HG03175 (cell line): ENCODE data around the gene SPCS3.
A peak's percentile ranks its signal among the peaks of the same experiment; 100 is the strongest.
"Not testable (repeated sequence)": the region's sequence is repeated elsewhere in the genome, so short reads cannot be mapped to it uniquely, and the experiment has no call there.

Experiments used
- ATAC-seq: cut with Tn5 transposase; IDR thresholded peaks from one replicate; pipeline ENCODE4 v1.9.1; 2021; ENCODE audit warnings: mild to moderate bottlenecking, moderate library complexity; ENCODE audit not compliant: unreplicated experiment

Gene SPCS3

DNA sequence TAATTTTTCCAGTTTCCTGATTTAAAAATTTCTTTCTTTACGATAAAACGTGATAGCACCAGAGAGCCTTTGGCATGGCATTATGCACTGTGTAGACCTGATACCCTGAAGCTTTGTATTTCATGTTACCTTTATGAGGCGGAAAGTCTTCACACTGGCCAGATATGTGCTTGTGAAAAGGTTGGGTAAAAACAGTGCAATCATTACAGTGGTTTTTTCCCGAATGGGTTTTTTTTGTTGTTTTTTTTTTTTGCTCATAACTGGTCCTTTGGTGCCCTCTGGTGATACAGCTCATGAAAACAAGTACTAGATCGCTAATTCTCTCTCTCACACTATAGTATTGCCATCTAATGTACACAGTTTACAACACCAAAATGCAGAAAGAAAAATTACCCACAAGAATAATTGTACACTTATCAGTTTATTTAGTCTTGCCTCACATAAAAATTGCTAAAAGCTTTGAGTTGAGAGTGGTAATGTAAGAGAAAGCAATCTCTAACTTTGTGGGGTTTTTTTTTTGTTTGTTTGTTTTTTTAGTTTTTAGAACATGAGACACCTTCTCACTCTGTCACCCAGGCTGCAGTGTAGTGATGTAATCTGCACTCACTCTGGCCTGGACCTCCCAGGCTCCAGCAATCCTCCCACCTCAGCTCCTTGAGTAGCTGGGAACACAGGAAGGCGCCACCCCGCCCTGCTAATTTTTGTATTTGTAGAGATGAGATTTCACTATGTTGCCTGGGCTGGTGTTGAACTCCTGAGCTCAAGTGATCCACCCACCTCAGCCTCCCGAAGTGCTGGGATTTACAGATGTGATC, 21.3 kb downstream of the SPCS3 start:
- peak; percentile 62 for ATAC-seq

DNA sequence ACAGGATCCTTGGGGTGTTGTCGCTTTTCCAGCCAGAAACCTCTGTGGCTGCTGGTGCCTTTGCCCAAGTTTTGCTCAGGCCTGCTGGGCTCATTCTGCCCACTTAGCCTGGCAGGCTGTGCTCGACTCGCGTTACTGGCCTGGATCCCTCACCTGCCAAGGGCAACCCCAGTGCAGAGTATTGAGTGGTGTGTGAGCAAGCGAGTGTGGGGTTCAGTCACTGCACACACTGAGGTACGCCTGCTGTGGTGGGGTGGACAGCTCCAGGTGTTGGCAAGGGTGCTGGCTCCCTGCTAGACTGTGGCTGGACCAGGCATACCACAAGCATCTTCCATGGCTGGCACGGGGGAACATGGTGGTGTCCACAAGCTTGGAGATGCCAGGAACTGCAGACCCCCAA, 22.6 kb downstream of the SPCS3 start:
- no peak for ATAC-seq

DNA sequence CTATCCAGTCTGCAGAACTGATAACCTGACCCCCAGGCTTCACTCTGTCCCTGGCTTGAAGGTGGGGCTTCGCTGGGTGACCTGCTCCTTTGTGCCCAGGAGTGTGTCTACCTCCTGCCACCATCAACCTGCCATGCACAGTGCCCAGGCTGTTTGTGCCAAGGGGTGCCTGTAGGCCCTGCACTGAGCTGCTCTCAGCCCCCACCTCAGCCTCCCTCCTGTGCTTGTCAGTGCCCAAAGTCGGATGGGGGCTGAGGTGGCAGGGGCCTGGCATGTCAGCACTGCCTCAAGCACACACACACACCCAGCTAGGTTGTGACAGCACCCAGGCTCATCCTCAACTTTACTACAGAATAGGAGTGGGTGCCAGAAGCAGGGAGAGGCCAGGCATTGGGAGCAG, 23.5 kb downstream of the SPCS3 start:
- ATAC-seq: no peak

DNA sequence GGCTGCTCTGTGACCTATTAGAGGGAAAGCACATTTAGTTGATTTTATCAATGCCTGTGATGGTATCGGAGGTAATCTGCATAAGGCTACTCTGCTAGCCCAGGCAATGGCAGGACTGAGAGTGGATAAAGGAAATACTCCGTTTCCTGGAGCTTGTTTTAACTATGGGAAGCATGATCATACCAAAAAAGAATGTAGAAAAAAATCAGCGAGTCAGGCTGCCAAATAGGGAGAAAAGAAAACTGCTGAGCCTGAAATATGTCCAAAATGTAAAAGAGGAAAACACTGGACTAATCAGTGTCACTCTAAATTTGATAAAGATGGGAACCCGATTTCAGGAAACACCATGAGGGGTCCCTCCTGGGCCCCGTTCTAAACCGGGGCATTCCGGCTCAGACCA, 25.6 kb downstream of the SPCS3 start:
- not testable (repeated sequence) for ATAC-seq

DNA sequence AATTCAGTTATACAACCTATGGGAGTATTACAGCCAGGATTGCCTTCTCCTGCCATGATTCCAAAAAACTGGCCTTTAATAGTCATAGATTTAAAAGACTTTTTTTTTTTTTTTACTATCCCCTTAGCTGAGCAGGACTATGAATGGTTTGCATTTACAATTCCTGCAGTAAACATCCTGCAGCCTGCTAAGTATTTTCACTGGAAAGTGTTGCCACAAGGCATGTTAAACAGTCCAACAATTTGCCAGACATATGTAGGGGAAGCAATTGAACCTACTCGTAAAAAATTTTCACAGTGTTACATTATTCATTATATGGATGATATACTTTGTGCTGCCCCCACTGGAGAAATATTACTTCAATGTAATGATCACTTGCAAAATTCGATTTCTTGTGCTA, 27.1 kb downstream of the SPCS3 start:
- not testable (repeated sequence) for ATAC-seq

DNA sequence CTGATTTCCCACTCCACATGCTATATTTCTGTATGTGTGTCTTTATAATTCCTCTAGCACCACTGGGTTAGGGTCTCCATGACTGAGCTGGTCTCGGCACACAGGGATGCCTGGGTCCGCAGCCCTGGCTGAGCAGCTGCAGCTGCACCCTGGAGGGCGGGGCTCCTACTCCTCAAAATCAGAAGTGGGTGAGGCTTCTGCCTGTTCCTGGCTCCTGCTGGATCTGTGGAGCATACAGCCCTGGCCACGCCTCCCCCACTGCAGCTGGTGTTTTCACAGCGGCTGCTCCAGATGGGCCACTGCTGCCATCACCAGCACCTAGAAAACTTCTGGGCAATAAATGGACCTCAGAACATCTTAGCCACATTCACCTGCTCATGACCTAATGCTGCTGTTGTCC, 30.9 kb downstream of the SPCS3 start:
- ATAC-seq: no peak

DNA sequence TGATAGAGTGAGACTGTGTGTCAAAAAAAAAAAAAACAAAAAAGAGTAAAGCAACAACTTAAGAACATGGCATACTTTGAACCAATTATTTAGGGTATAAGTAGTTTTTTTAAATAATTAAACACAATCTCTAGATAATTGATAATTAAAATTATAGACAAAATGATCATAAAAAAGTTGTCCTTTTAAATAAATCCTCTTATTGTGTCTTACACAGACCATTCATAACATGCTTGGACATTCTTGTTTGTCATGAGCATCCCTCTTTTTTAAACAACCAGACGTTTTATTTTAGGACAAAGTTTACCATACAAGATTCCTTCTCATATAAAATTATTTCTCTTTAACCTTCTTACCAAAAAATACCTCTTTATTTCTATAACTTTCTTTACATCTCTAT, 35.1 kb downstream of the SPCS3 start:
- no peak for ATAC-seq

DNA sequence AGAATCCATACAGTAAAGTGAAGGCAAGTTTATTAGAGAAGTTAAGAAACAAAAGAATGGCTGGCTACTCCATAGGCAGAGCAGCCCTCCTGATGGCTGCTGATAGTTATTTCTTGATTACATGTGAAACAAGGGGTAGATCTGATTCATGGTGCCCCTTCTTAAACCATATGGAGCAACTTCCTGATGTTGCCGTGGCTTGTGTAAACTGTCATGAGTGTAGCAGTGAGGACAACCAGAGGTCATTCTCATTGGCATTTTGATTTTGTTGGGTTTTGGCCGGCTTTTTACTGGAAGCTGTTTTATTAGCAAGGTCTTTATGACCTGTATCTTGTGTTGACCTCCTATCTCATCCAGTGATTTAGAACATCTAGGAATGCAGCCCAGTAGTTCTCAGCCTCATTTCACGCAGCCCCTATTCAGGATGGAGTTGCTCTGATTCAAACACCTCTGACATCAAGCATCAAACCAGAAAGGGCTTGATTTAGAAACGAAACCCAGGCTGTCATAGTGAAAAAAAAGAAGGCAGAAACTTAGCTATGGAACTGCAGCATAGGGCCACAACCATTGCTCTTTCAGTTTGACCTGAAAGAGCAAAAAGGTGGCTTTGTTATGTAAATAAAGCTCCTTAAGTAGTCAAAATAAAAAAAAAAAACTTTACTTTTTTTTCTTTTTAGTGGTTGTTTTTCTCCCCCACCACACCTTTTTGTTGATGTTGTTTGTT, 37.8 kb downstream of the SPCS3 start:
- peak; percentile 96 for ATAC-seq

DNA sequence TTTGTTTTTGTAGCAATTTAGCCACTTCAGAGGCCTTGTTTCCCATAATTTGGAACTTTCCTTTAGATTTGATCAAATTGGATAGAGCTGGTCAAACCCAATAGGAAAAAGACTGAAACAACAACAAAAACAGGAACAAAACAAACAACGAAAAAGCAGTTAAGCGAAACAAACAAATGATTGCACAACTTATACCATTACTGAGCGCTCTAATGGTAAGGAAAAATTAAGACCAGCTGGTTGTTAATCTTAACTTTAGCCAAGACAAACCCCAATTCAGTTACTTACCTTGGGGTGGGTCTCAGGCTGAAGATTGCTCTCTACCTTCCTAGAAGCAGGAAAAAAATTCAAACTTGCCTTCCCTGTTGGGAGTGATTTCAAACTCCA, 38.3 kb downstream of the SPCS3 start:
- no peak for ATAC-seq

DNA sequence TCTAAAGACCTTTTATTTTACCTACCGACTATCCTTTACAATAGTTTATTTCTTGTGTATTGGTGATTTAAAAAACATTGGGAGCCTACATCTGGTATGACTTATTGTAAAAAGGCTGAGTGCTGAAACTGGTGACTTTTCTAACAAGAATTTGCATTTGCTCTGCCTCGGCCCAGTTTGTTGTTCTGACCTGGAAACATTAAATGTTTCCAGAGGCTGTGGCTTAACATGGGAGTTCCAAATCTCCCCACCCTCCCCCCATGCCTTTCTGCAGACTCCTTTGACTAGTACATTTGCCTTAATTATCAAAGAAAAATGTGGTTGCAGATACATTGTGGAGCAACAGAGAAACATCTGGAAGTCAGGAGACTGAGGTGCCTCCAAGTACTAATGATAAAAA, 39.8 kb downstream of the SPCS3 start:
- no peak for ATAC-seq

DNA sequence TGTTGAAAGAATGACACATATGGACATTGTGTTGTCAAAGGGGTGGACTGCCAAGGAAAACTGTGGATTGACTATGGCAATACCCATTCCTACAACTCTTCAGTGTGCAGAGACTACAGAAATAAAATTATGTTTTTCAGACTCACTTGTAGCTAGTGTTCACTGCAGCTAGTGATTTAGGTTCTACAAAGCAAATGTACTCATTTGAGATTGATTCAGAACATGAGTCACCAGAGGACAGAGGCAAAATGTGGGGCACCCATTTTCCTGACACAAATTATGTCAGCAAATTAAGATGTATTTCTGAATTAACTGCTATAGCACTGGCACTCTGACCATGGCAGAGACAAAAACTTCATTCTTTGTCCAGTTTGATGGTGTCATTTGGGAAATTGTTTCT, 40.7 kb downstream of the SPCS3 start:
- ATAC-seq: no peak

DNA sequence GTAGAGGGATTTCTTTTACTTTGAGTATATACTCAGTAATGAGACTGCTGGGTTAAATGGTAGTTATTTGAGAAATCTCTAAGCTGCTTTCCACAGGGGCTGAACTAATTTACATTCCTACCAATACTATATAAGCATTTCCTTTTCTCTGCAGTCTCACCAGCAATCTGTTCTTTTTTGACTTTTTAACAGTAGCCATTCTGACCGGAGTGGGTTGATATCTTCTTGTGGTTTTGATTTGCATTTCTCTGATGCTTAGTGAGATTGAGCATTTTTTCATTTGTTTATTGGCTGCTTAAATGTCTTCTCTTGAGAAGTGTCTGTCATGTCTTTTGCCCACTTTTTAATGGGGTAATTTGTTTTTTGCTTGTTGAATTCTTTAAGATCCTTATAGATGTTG, 43.3 kb downstream of the SPCS3 start:
- ATAC-seq: peak; percentile 75

DNA sequence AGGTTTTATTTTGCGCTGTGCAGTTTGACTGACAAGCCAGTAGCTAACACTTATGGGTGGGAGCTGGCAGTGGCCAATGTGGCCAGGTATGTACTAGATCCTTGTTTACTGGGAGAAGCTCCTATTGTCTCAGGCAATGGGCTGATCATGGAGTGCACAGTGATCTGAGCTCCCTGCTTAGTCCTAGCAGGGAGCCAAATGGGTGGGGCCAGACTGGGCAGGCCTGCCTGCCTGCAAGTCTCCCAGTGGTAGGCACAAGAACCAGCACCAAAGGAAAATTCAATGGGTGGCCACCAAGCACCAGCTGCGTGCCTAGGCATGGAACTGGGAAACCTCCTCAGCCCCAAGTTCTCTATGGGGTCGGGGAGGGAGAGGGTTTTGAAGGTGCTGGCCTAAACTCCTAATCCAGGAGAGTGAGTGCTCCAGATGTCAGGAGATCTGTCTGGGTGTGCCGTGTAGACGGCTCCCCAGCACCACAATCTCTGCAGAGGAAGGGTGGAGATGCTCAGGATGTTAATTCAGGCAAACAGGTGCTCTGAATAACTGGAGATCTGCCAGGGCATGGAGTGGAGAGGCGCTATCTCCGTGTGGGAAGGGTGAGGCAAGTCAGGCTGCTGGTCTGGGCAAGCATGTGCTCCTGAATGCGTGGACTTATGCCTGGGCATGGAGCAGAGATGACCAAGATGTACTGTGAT, 48.2 kb downstream of the SPCS3 start:
- ATAC-seq: no peak

DNA sequence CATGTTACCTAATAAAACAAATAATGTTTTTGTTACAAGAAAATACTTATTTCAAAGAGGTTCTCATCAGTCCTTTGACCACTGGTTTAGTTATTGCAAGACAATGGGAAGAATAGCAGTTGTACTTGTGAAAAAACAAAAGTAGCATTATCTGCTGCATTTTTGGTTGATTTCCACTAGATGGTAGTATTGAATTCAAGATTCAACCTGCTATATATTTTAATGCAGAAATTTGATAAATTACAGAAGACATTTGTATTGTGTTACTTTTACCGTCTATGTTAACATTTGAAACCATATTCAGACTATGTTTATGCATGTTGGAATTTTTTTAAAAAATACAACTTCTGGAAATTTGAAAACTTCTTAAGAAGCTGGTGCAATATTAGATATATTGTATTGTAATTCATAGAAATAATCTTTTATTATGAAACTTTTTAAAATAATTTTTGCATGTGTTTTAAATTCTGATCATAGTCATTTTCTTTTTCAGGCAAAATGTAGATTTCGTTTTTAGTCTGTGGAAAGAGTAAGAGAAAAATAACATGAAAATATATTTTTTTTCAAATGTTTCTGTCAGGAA, 56.4 kb downstream of the SPCS3 start:
- no peak for ATAC-seq

DNA sequence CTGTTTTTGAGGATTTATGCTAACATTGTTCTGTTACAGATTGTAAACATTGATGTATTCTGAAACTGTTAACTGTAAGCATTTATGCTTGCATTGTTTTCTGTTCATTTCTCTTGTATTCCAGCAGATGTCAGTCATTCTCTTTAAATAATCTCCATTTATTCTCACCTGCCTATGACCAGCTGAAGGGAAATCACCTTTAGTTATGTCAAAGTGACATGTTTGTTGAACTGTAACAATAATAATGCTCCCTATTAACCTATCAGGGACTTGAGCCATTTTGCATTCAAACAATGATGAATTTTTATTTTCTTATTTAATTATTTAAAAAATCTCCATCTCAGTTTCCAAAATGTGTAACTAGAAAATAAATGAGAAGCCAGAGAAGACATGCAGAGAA, 58.0 kb downstream of the SPCS3 start:
- peak; percentile 87 for ATAC-seq

DNA sequence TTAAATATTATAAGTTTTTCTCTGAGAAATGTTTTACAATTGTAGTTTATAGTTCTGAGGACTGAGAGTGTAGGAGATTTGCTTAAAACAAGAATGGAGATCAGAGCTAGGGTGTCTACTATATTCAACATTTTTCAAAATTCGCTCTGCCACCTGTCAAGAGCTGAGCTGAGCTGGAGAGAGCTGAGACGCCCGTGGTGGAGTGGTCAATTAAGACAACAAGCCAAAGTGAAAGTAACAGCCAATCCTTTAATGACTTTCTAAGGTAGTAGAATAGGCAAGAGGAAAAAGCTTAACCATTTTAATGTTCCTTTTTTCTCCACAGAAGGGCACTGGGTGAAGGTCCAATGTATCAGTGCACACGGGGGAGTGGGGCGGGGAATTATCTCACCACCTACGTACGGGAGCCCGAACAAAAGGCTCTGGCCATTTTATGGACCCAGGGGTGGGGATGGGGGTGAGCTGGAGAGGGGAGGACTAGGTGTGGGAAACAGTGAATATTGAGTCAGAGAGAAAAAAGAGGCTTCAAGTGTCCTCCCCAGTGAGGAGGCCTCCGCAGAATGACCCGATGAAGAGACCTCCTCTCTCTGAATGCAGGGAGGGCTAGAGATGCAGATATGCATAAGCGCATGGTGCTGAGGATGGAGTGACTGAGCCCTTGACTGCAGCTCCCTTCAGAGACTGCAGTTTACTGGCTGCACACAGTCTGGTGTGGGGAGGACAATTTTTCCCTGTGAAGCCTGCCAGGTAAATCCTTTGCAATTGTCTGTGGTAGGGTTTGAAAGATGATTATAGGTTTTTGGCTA, 60.8 kb downstream of the SPCS3 start:
- no peak for ATAC-seq
